ENCODE measurements around the gene PCNX3. TPM values are rescaled to one million over a fixed set of nuclear protein-coding genes. Genes with fewer than 3 reads are reported as not detected.

The PCNX3 gene
- total and polyA plus RNA-seq, 2 of the 13 experiments (the other 11 are each of a cell fraction or from before 2014, with no cell fraction given): 16.2 to 23.0 TPM

- TF ChIP-seq ZBTB46 (CRISPR knock-in tag; IDR thresholded peaks at IDR 0.05; ENCODE audit: borderline replicate concordance) (no peak), LCORL (IDR thresholded peaks at IDR 0.05) (no peak), LCORL (CRISPR knock-in tag; IDR thresholded peaks at IDR 0.05) (no peak), CREM (IDR thresholded peaks at IDR 0.05) (no peak), CREM (CRISPR knock-in tag; IDR thresholded peaks at IDR 0.05) (no peak), MED8 (CRISPR knock-in tag; IDR thresholded peaks at IDR 0.05; ENCODE audit: insufficient replicate concordance) (no peak), ZNF367 (CRISPR knock-in tag; IDR thresholded peaks at IDR 0.05; ENCODE audit: borderline replicate concordance) (no peak), ZBED4 (CRISPR knock-in tag; IDR thresholded peaks at IDR 0.05; ENCODE audit: borderline replicate concordance) (no peak), TBP (CRISPR knock-in tag; IDR thresholded peaks at IDR 0.05) (no peak), FOSL2 (CRISPR knock-in tag; IDR thresholded peaks at IDR 0.05) (no peak), ZBTB34 (CRISPR knock-in tag; IDR thresholded peaks at IDR 0.05) (peak; percentile 40; the same call in 1 of the 2 replicates), KLF16 (CRISPR knock-in tag; IDR thresholded peaks at IDR 0.05) (no peak), MAZ (IDR thresholded peaks at IDR 0.05; ENCODE audit: borderline replicate concordance, low read depth, low read length) (peak; percentile 40; the same call in 1 of the 2 replicates), MAZ (CRISPR knock-in tag; IDR thresholded peaks at IDR 0.05; ENCODE audit: low read depth) (peak; percentile 61; the same call in 1 of the 2 replicates), ZNF777 (CRISPR knock-in tag; IDR thresholded peaks at IDR 0.05) (peak; percentile 35; the same call in 1 of the 2 replicates), POLR2AphosphoS5 (IDR thresholded peaks at IDR 0.05; ENCODE audit: low read depth, low read length) (peak; percentile 47), ZNF816 (CRISPR knock-in tag; IDR thresholded peaks at IDR 0.05; ENCODE audit: borderline replicate concordance) (peak; percentile 37; the same call in 1 of the 2 replicates), AKAP8 (CRISPR knock-in tag; IDR thresholded peaks at IDR 0.05) (peak; percentile 33; the same call in 1 of the 2 replicates), SALL2 (CRISPR knock-in tag; IDR thresholded peaks at IDR 0.05) (no peak), ZNF274 (CRISPR knock-in tag; IDR thresholded peaks at IDR 0.05) (no peak), SMARCE1 (IDR thresholded peaks at IDR 0.05; ENCODE audit: borderline replicate concordance) (no peak), ZNF597 (CRISPR knock-in tag; IDR thresholded peaks at IDR 0.05) (no peak), SAP130 (CRISPR knock-in tag; IDR thresholded peaks at IDR 0.05; ENCODE audit: low read depth) (peak; percentile 71), HHEX (CRISPR knock-in tag; IDR thresholded peaks at IDR 0.05) (no peak), TCF7 (IDR thresholded peaks at IDR 0.05; ENCODE audit: low read depth) (no peak)
These were observed 22.3 kb downstream of the PCNX3 start, which contains the start of gene SIPA1 (continued) for GRCh38 chr11:65637794-65638419.
